Osteoblast (primary cell): ENCODE data around the gene RPIA. TPM values are rescaled to one million over a fixed set of nuclear protein-coding genes. Genes with fewer than 3 reads are reported as not detected.
"Not testable (repeated sequence)": the region's sequence is repeated elsewhere in the genome, so short reads cannot be mapped to it uniquely, and the experiment has no call there.

Experiments
- DNase-seq: peaks from one replicate; pipeline ENCODE4 v3.0.0; 2011; ENCODE audit warnings: low spot score, mixed read lengths; ENCODE audit not compliant: insufficient read length; ENCODE audit errors: missing footprints
- H2AFZ ChIP-seq: 2 replicates; pipeline ENCODE4 v1.6.0; 2011; ENCODE audit warnings: mild to moderate bottlenecking, low read length
- H3K27ac ChIP-seq: 2 replicates; pipeline ENCODE4 v1.5.1; 2011; ENCODE audit warnings: mild to moderate bottlenecking, low read depth, low read length, moderate library complexity
- H3K27me3 ChIP-seq: 2 replicates; pipeline ENCODE4 v1.6.0; 2012; ENCODE audit warnings: mild to moderate bottlenecking, control low read depth, inconsistent platforms, low read length, moderate library complexity; ENCODE audit not compliant: insufficient read depth
- H3K36me3 ChIP-seq: 2 replicates; pipeline ENCODE4 v1.5.1; 2011; ENCODE audit warnings: mild to moderate bottlenecking, low read length, control low read depth, moderate library complexity; ENCODE audit not compliant: insufficient read depth
- H3K4me1 ChIP-seq: 2 replicates; pipeline ENCODE4 v1.5.1; 2011; ENCODE audit warnings: mild to moderate bottlenecking, low read length, control low read depth, moderate library complexity; ENCODE audit not compliant: insufficient read depth
- H3K4me2 ChIP-seq: 2 replicates; pipeline ENCODE4 v1.6.0; 2011; ENCODE audit warnings: mild to moderate bottlenecking, low read length; ENCODE audit not compliant: insufficient read depth
- H3K4me3 ChIP-seq: fragments of 200-600 bp; sonication (generic); 3 replicates; pipeline ENCODE4 v1.5.1; 2012; ENCODE audit warnings: mild to moderate bottlenecking, low read length, inconsistent platforms; ENCODE audit not compliant: insufficient read depth
- H3K79me2 ChIP-seq: 2 replicates; pipeline ENCODE4 v1.6.0; 2012; ENCODE audit warnings: mild to moderate bottlenecking, low read length, control low read depth, inconsistent platforms; ENCODE audit not compliant: insufficient read depth
- H3K9me3 ChIP-seq: 2 replicates; pipeline ENCODE4 v1.5.1; 2011; ENCODE audit warnings: low read depth, low read length, control low read depth
- H4K20me1 ChIP-seq: 2 replicates; pipeline ENCODE4 v1.6.0; 2012; ENCODE audit warnings: mild to moderate bottlenecking, low read length, control low read depth; ENCODE audit not compliant: insufficient read depth
- CTCF ChIP-seq: IDR thresholded peaks from 2 replicates; pipeline ENCODE4 v1.5.1; 2011; ENCODE audit warnings: mild to moderate bottlenecking, low read depth, low read length, moderate library complexity; ENCODE audit errors: extremely low read depth
- total RNA-seq: library from RNA; depleted of rRNA; stranded (reverse); fragments of >200 nt; gene quantifications from 2 replicates; pipeline ENCODE4 v1.2.3, GENCODE V29; 2012

Gene RPIA
- total RNA-seq, 1 donor: 6.2 TPM

- Histone ChIP-seq H3K27me3 (no peaks in the 10 kb centered on the region), H3K27ac (no peak overlapping the region), H3K4me2 (no peak overlapping the region)
Observed at GRCh38 chr2:88755836-88756235, 64.4 kb downstream of the RPIA start.

GRCh38 chr2:88757025-88757424 is 65.6 kb downstream of the RPIA start:
- Histone ChIP-seq H3K4me1 (no peaks in the 10 kb centered on the region), H3K9me3 (no peaks in the 10 kb centered on the region), H3K4me3 (no peak overlapping the region), H3K27me3 (no peaks in the 10 kb centered on the region), H3K79me2 (no peaks in the 10 kb centered on the region), H3K27ac (no peak overlapping the region), H3K4me2 (no peak overlapping the region), H3K36me3 (no peaks in the 10 kb centered on the region), H4K20me1 (no peaks in the 10 kb centered on the region), H2AFZ (no peak overlapping the region)
- no peak for DNase-seq
- TF ChIP-seq CTCF: no peak

More at GRCh38 chr2:88755836-88756235, 64.4 kb downstream of the RPIA start:
- no peak for TF ChIP-seq CTCF
- DNase-seq: no peak
- Histone ChIP-seq H3K4me1 (no peaks in the 10 kb centered on the region), H3K4me3 (no peak overlapping the region), H3K36me3 (peaks cover 9% of the 10 kb centered on the region), H2AFZ (no peak overlapping the region), H3K79me2 (no peaks in the 10 kb centered on the region), H4K20me1 (no peaks in the 10 kb centered on the region), H3K9me3 (no peaks in the 10 kb centered on the region)

- DNase-seq, H3K27ac ChIP-seq: not testable (repeated sequence)
Observed at GRCh38 chr2:88758702-88759101, 67.2 kb downstream of the RPIA start.

GRCh38 chr2:88760819-88761598 is 69.5 kb downstream of the RPIA start:
- DNase-seq: no peak
- H3K4me1 ChIP-seq: no peaks in the 10 kb centered on the region
- no peaks in the 10 kb centered on the region for H3K9me3 ChIP-seq
- no peaks in the 10 kb centered on the region for H3K79me2 ChIP-seq
- no peak for TF ChIP-seq CTCF
- no peak overlapping the region for H3K4me2 ChIP-seq
- H3K36me3 ChIP-seq: no peaks in the 10 kb centered on the region
- H2AFZ ChIP-seq: no peak overlapping the region
- H3K27me3 ChIP-seq: peaks cover 10% of the 10 kb centered on the region
- H4K20me1 ChIP-seq: no peaks in the 10 kb centered on the region
- no peak overlapping the region for H3K4me3 ChIP-seq
- H3K27ac ChIP-seq: no peak overlapping the region

More at GRCh38 chr2:88758702-88759101, 67.2 kb downstream of the RPIA start:
- not testable (repeated sequence) for H3K79me2 ChIP-seq, H2AFZ ChIP-seq, H3K27me3 ChIP-seq, H3K4me2 ChIP-seq, H4K20me1 ChIP-seq, H3K4me1 ChIP-seq, H3K9me3 ChIP-seq, H3K36me3 ChIP-seq, H3K4me3 ChIP-seq
